HepG2 (cell line): Measurements from ENCODE around the gene HNRNPH2. TPM values are rescaled to one million over a fixed set of nuclear protein-coding genes. Genes with fewer than 3 reads are reported as not detected.

Source experiments
- ASH2L ChIP-seq: fragments of 300-600, 200-600 bp; sonication (generic); IDR thresholded peaks from 2 replicates; pipeline ENCODE4 v1.7.0; 2017; ENCODE audit warnings: low read depth, mild to moderate bottlenecking, moderate library complexity, mixed read lengths, low read length; ENCODE audit not compliant: insufficient read length
- ATF4 ChIP-seq, 2 experiments: fragments of 450-650 bp in 1 of 2; sonication (generic) in 1 of 2; formaldehyde crosslinking; IDR thresholded peaks; 2 replicates each; pipeline versions ENCODE4 v1.5.0 to v1.8.0; 2020 to 2022; ENCODE audit warnings: mild to moderate bottlenecking in 1 of 2, missing genetic modification reagents in 1 of 2
- CBX1 ChIP-seq: IDR thresholded peaks from one replicate; pipeline ENCODE4 v1.6.1; 2016; ENCODE audit warnings: antibody characterized with exemption, low read depth
- FOXP4 ChIP-seq: sonication (generic); formaldehyde crosslinking; IDR thresholded peaks from 2 replicates; pipeline ENCODE4 v1.4.0; 2020; ENCODE audit warnings: missing genetic modification reagents
- GTF2F1 ChIP-seq: fragments of 150-350 bp; IDR thresholded peaks from 2 replicates; pipeline ENCODE4 v1.6.1; 2014; ENCODE audit warnings: low read length
- HHEX ChIP-seq: IDR thresholded peaks from 2 replicates; pipeline ENCODE4 v1.6.1; 2016; ENCODE audit warnings: control low read depth
- JARID2 ChIP-seq: sonication (generic); formaldehyde crosslinking; IDR thresholded peaks from 2 replicates; pipeline ENCODE4 v1.8.1; 2023; ENCODE audit warnings: missing genetic modification reagents, inconsistent platforms; ENCODE audit not compliant: insufficient replicate concordance
- KAT2B ChIP-seq: fragments of 150-350 bp; IDR thresholded peaks from 2 replicates; pipeline ENCODE4 v1.6.1; 2014; ENCODE audit warnings: low read depth, low read length, borderline replicate concordance
- MEIS1 ChIP-seq: sonication (generic); formaldehyde crosslinking; IDR thresholded peaks from 2 replicates; pipeline ENCODE4 v1.9.0; 2021; ENCODE audit warnings: mild to moderate bottlenecking, missing genetic modification reagents, moderate library complexity, borderline replicate concordance
- MIXL1 ChIP-seq: IDR thresholded peaks from 2 replicates; pipeline ENCODE4 v1.6.1; 2016
- RERE ChIP-seq: IDR thresholded peaks from 2 replicates; pipeline ENCODE4 v1.6.1; 2016; ENCODE audit warnings: low read depth, missing genetic modification reagents, missing compliant biosample characterization
- ZBTB25 ChIP-seq: IDR thresholded peaks from 2 replicates; pipeline ENCODE4 v1.6.1; 2018; ENCODE audit warnings: missing genetic modification reagents
- ZBTB39 ChIP-seq: sonication (generic); formaldehyde crosslinking; IDR thresholded peaks from 2 replicates; pipeline ENCODE4 v1.5.0; 2020; ENCODE audit warnings: missing genetic modification reagents
- ZMYM3 ChIP-seq: sonication (generic); formaldehyde crosslinking; IDR thresholded peaks from 2 replicates; pipeline ENCODE4 v1.5.1; 2020; ENCODE audit warnings: mild to moderate bottlenecking, missing genetic modification reagents
- ZNF101 ChIP-seq: sonication (generic); formaldehyde crosslinking; IDR thresholded peaks from 2 replicates; pipeline ENCODE4 v1.4.0; 2020; ENCODE audit warnings: mild to moderate bottlenecking, low read depth, missing genetic modification reagents, borderline replicate concordance
- ZNF264 ChIP-seq: sonication (generic); formaldehyde crosslinking; IDR thresholded peaks from 2 replicates; pipeline ENCODE4 v1.4.0; 2020; ENCODE audit warnings: missing genetic modification reagents
- ZNF772 ChIP-seq: sonication (generic); formaldehyde crosslinking; IDR thresholded peaks from 2 replicates; pipeline ENCODE4 v1.5.0; 2020; ENCODE audit warnings: mild to moderate bottlenecking, missing genetic modification reagents
- polyA plus RNA-seq, 8 experiments: library from polyadenylated mRNA; depleted of rRNA in 3 of 8; stranded (reverse) in 7 of 8; unstranded in 1 of 8; fragments of >200 nt; fragmentation: Illumina TruSeq in 4 of 8; extraction: Trizol in 4 of 8; gene quantifications; 2 replicates each; pipeline versions ENCODE4 v1.2.1 to v1.2.3, GENCODE V29; 2011 to 2016; ENCODE audit warnings: low read depth in 4 of 8, missing spikeins in 1 of 8, mixed read lengths in 1 of 8; ENCODE audit not compliant: insufficient read depth in 1 of 8
- total RNA-seq, 5 experiments: library from RNA; depleted of rRNA; stranded (reverse); fragments of >200 nt; fragmentation: Illumina TruSeq; extraction: Trizol; gene quantifications; 2 replicates each; pipeline ENCODE4 v1.2.3, GENCODE V29; 2016; ENCODE audit warnings: low read depth in 1 of 5

Gene HNRNPH2
- total and polyA plus RNA-seq, 2 of the 13 experiments (the other 11 are each of a cell fraction or from before 2014, with no cell fraction given), result 23.8 to 56.9 TPM

GRCh38 chrX:101390664-101391525 lies 17.1 kb upstream of the HNRNPH2 start, which contains the start of gene RPL36A (continued):
- TF ChIP-seq RERE (CRISPR knock-in tag), result no peak
- 0 out of 2 replicates have a peak, but pooled peaks have one; percentile 51 for TF ChIP-seq GTF2F1
- no peak for TF ChIP-seq HHEX
- no peak for TF ChIP-seq MEIS1 (CRISPR knock-in tag)
- TF ChIP-seq ZBTB39 (CRISPR knock-in tag), result no peak
- TF ChIP-seq ZNF101 (CRISPR knock-in tag), result no peak
- TF ChIP-seq ZBTB25 (CRISPR knock-in tag), result no peak; the same call in 1 of the 2 replicates
- no peak for TF ChIP-seq JARID2 (CRISPR knock-in tag)
- no peak for TF ChIP-seq KAT2B
- TF ChIP-seq ASH2L, result peak; percentile 85
- no peak for TF ChIP-seq MIXL1 (CRISPR knock-in tag)
- no peak for TF ChIP-seq ZNF264 (CRISPR knock-in tag)
- no peak for TF ChIP-seq CBX1
- peak; percentile 64; the same call in 1 of the 2 replicates for TF ChIP-seq ZNF772 (CRISPR knock-in tag)
- no peak for TF ChIP-seq FOXP4 (CRISPR knock-in tag)
- no peak for TF ChIP-seq ZMYM3 (CRISPR knock-in tag)
- peak in 1 of 2 experiments; percentile 33; a peak in 1 of 4 replicates for TF ChIP-seq ATF4 (CRISPR knock-in tag; IDR thresholded peaks at IDR 0.05)
